SK-N-SH (cell line): ENCODE measurements around the gene HABP4.

Experiments
- CHD2 ChIP-seq: fragments of 150-350 bp; IDR thresholded peaks from 2 replicates; pipeline ENCODE4 v1.6.1; 2018; ENCODE audit warnings: low read length; ENCODE audit not compliant: partially characterized antibody
- ELF1 ChIP-seq: IDR thresholded peaks from 2 replicates; pipeline ENCODE4 v1.4.0; 2012
- MEF2A ChIP-seq: IDR thresholded peaks from 2 replicates; pipeline ENCODE4 v1.4.0; 2012; ENCODE audit warnings: low read depth, borderline replicate concordance
- NRF1 ChIP-seq: IDR thresholded peaks from 2 replicates; pipeline ENCODE4 v1.6.1; 2012; ENCODE audit warnings: low read depth, mild to moderate bottlenecking, low read length
- TF ChIP-seq, protein P1 (sequence below): fragments of 200-600 bp; sonication (generic); IDR thresholded peaks from 2 replicates; pipeline ENCODE4 v1.6.1; 2017; ENCODE audit warnings: antibody characterized with exemption, mild to moderate bottlenecking, moderate library complexity
- TF ChIP-seq, protein P2 (sequence below): IDR thresholded peaks from 2 replicates; pipeline ENCODE4 v1.4.0; 2012; ENCODE audit warnings: low read depth, borderline replicate concordance

GRCh38 chr9:96440671-96441199, 9.2 kb upstream of the HABP4 start:
- TF ChIP-seq MEF2A: no peak
- no peak for TF ChIP-seq ELF1
- TF ChIP-seq, protein P1, sequence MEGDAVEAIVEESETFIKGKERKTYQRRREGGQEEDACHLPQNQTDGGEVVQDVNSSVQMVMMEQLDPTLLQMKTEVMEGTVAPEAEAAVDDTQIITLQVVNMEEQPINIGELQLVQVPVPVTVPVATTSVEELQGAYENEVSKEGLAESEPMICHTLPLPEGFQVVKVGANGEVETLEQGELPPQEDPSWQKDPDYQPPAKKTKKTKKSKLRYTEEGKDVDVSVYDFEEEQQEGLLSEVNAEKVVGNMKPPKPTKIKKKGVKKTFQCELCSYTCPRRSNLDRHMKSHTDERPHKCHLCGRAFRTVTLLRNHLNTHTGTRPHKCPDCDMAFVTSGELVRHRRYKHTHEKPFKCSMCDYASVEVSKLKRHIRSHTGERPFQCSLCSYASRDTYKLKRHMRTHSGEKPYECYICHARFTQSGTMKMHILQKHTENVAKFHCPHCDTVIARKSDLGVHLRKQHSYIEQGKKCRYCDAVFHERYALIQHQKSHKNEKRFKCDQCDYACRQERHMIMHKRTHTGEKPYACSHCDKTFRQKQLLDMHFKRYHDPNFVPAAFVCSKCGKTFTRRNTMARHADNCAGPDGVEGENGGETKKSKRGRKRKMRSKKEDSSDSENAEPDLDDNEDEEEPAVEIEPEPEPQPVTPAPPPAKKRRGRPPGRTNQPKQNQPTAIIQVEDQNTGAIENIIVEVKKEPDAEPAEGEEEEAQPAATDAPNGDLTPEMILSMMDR: no peak
- no peak for TF ChIP-seq CHD2
- TF ChIP-seq, protein P2, sequence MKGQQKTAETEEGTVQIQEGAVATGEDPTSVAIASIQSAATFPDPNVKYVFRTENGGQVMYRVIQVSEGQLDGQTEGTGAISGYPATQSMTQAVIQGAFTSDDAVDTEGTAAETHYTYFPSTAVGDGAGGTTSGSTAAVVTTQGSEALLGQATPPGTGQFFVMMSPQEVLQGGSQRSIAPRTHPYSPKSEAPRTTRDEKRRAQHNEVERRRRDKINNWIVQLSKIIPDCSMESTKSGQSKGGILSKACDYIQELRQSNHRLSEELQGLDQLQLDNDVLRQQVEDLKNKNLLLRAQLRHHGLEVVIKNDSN: no peak
- TF ChIP-seq NRF1: no peak
